Measurements from ENCODE around the gene B4GALT2. TPM values are rescaled to one million over a fixed set of nuclear protein-coding genes. Genes with fewer than 3 reads are reported as not detected.
A peak's percentile ranks its signal among the peaks of the same experiment; 100 is the strongest.

B4GALT2 gene
- total and polyA plus RNA-seq, 2 of the 8 experiments (the other 6 are each of a cell fraction or from before 2014, with no cell fraction given), result 56.5 to 121 TPM

DNA sequence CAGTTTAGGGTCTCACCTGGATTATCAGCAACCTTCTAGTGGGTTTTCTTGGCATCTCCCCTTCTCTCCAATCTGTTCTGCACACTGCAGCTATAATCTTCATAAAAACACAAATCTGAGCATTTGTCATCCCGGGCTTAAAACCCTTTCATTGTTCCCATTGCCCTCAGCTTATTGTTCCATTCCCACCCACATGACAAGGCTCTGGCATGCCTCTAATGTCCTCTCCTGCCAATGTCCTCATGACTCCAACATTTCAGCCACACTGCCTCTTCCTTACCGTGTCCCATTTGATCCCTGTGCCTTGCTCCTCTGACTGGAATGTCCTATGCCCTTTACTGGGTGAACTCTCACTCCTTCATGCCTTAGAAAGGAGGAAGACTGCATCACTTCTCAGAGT is 16.7 kb upstream of the B4GALT2 start:
- H2BK120ac ChIP-seq (replicated peaks; ENCODE audit: low read depth, low read length), result no peak overlapping the region
- no peak overlapping the region for H4K5ac ChIP-seq (ENCODE audit: insufficient read length, low read depth, low read length)
- no peak overlapping the region for H3K18ac ChIP-seq (ENCODE audit: extremely low read depth, low read length)
- H2BK5ac ChIP-seq (ENCODE audit: low read depth, low read length), result 0 out of 2 replicates have a peak overlapping the region, but pooled peaks have one; percentile 9
- peaks cover 0 to 1% of the 10 kb centered on the region in 2 experiments for H4K20me1 ChIP-seq (replicated peaks in 1 of 2; ENCODE audit: control insufficient read depth in 1 of 2, insufficient read depth in 2 of 2, low read length in 2 of 2)
- no peak overlapping the region for H4K8ac ChIP-seq (ENCODE audit: extremely low read depth, insufficient read depth, low read length)
- no peak overlapping the region for H3K14ac ChIP-seq (ENCODE audit: insufficient read length)
- H3K4me3 ChIP-seq (ENCODE audit: extremely low read depth in 1 of 4, insufficient read depth in 2 of 4, low read depth in 3 of 4, low read length in 4 of 4), result no peak overlapping the region
- H3K9ac ChIP-seq (replicated peaks in 1 of 4; ENCODE audit: extremely low read depth in 1 of 4, low read depth in 3 of 4, low read length in 3 of 4), result no peak overlapping the region
- no peak overlapping the region for H3K27ac ChIP-seq (ENCODE audit: low read depth, low read length)
- H3K79me1 ChIP-seq (ENCODE audit: low read depth, low read length), result no peaks in the 10 kb centered on the region
- ChIA-PET CTCF (ENCODE audit: partially characterized antibody) (interaction anchor here (0.6 to 2.0 kb wide), 5 partner anchors 8 to 74 kb away, joined by 3 to 6 read pairs (median 4); no protein-coding TSS in a partner anchor), POLR2A (ENCODE audit: partially characterized antibody) (interaction anchor here (1.2 to 1.8 kb wide), 2 partner anchors 9 to 12 kb away, joined by 3 to 5 read pairs; no protein-coding TSS in a partner anchor)
- no peaks in the 10 kb centered on the region for H3K27me3 ChIP-seq (replicated peaks in 1 of 4; ENCODE audit: control insufficient read depth in 3 of 4, extremely low read depth in 1 of 4, insufficient read depth in 3 of 4, low read length in 3 of 4)
- 85% methylated on average over 2 of the region's 2 CpGs; no CpG with 5 or more reads in 1 of the 2 experiments for WGBS, 2 experiments (ENCODE audit: extremely low coverage in 1 of 2, insufficient coverage in 1 of 2, insufficient read length in 1 of 2, insufficient replicate concordance in 2 of 2, low coverage in 1 of 2, low lambda C conversion rate in 2 of 2, missing lambda C conversion rate in 1 of 2)
- no peak overlapping the region for H2BK15ac ChIP-seq (ENCODE audit: low read length)
- no peak overlapping the region for H3K4me2 ChIP-seq (ENCODE audit: insufficient read depth in 1 of 2, low read depth in 2 of 2, low read length in 2 of 2)
- H2AK5ac ChIP-seq (ENCODE audit: low read depth, low read length), result no peak overlapping the region
- no peak for DNase-seq (ENCODE audit: low read depth in 1 of 2, low spot score in 2 of 2)
- no peaks in the 10 kb centered on the region for H3K4me1 ChIP-seq (replicated peaks in 1 of 4; ENCODE audit: control insufficient read depth in 3 of 4, insufficient read depth in 4 of 4, low read length in 3 of 4)
- H3K23ac ChIP-seq (ENCODE audit: insufficient read length), result no peak overlapping the region
- no peak overlapping the region for H2BK12ac ChIP-seq (ENCODE audit: low read depth, low read length)
- H3K56ac ChIP-seq (replicated peaks; ENCODE audit: insufficient read length, low read depth, low read length), result no peak overlapping the region
- peaks cover 2 to 7% (median 6%) of the 10 kb centered on the region in 4 experiments; a peak in 4 of 8 replicates for H3K36me3 ChIP-seq (ENCODE audit: control insufficient read depth in 2 of 4, insufficient read depth in 4 of 4, low read length in 3 of 4)
- no peaks in the 10 kb centered on the region for H3K79me2 ChIP-seq (ENCODE audit: control insufficient read depth in 1 of 2, insufficient read depth in 2 of 2, low read length in 2 of 2)
- peaks cover 5% of the 10 kb centered on the region; the same call in 1 of the 2 replicates for H3K23me2 ChIP-seq (ENCODE audit: low read depth, low read length)
- no peak for FAIRE-seq
- no peak overlapping the region for H4K91ac ChIP-seq (replicated peaks; ENCODE audit: insufficient read length, low read length)
- no peak overlapping the region for H2AFZ ChIP-seq (ENCODE audit: low read length)
- H2BK20ac ChIP-seq (ENCODE audit: low read length), result no peak overlapping the region
- no peak overlapping the region for H3K4ac ChIP-seq (replicated peaks; ENCODE audit: insufficient read length, low read depth, low read length)
- H3K9me3 ChIP-seq (ENCODE audit: insufficient read depth in 2 of 2, low read depth in 1 of 2, low read length in 1 of 2), result no peaks in the 10 kb centered on the region
- TF ChIP-seq TAF7 (optimal IDR thresholded peaks at IDR 0.05; ENCODE audit: borderline replicate concordance, low read depth, low read length), result no peak
- TF ChIP-seq, protein P1, sequence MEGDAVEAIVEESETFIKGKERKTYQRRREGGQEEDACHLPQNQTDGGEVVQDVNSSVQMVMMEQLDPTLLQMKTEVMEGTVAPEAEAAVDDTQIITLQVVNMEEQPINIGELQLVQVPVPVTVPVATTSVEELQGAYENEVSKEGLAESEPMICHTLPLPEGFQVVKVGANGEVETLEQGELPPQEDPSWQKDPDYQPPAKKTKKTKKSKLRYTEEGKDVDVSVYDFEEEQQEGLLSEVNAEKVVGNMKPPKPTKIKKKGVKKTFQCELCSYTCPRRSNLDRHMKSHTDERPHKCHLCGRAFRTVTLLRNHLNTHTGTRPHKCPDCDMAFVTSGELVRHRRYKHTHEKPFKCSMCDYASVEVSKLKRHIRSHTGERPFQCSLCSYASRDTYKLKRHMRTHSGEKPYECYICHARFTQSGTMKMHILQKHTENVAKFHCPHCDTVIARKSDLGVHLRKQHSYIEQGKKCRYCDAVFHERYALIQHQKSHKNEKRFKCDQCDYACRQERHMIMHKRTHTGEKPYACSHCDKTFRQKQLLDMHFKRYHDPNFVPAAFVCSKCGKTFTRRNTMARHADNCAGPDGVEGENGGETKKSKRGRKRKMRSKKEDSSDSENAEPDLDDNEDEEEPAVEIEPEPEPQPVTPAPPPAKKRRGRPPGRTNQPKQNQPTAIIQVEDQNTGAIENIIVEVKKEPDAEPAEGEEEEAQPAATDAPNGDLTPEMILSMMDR (IDR thresholded peaks at IDR 0.05; ENCODE audit: control extremely low read depth in 1 of 3, insufficient read depth in 1 of 3, low read depth in 1 of 3, low read length in 3 of 3), result no peak
- no peak for TF ChIP-seq SIX5 (IDR thresholded peaks at IDR 0.05; ENCODE audit: low read depth, low read length)
- TF ChIP-seq FOSL1 (IDR thresholded peaks at IDR 0.05; ENCODE audit: insufficient read depth, low read depth, low read length), result no peak
- no peak for TF ChIP-seq SP1 (IDR thresholded peaks at IDR 0.05; ENCODE audit: low read depth, low read length)

All from H1 (cell line).